Measurements from ENCODE around the gene ADCY4. TPM values are rescaled to one million over a fixed set of nuclear protein-coding genes. Genes with fewer than 3 reads are reported as not detected.

ADCY4 gene
- total RNA-seq, 2 experiments from 2014 or later, result 2.0 to 3.4 TPM

- no peaks in the 10 kb centered on the region for H3K9me2 ChIP-seq (ENCODE audit: insufficient read depth, low read length)
- H2AFZ ChIP-seq (ENCODE audit: low read length), result no peak overlapping the region
- ChIA-PET POLR2A (interaction anchor here (0.9 kb wide), 1 partner anchor 44 kb away, joined by 4 read pairs; no protein-coding TSS in a partner anchor), CTCF (ENCODE audit: unreplicated experiment) (interaction anchor here (0.9 kb wide), 1 partner anchor 15 kb away, joined by 3 read pairs; no protein-coding TSS in a partner anchor)
- peaks cover 28% of the 10 kb centered on the region for H3K36me3 ChIP-seq (ENCODE audit: insufficient read depth, low read length)
- no peaks in the 10 kb centered on the region for H3K4me1 ChIP-seq (ENCODE audit: insufficient read depth, low read length, poor library complexity, severe bottlenecking)
- TF ChIP-seq CTCF (conservative IDR thresholded peaks at IDR 0.05; ENCODE audit: low read length), result no peak
- TF ChIP-seq EZH2phosphoT487 (IDR thresholded peaks at IDR 0.05; ENCODE audit: borderline replicate concordance, low read depth, low read length), result no peak
- no TSS peak for BruUV-seq (replicated peaks)
- no peaks in the 10 kb centered on the region for H4K20me1 ChIP-seq (ENCODE audit: insufficient read depth, low read length)
- H3K79me2 ChIP-seq (ENCODE audit: insufficient read depth, low read depth, low read length), result no peaks in the 10 kb centered on the region
- no peak overlapping the region for H3K4me2 ChIP-seq (ENCODE audit: low read length)
- DNase-seq (ENCODE audit: low spot score), result no peak
- intact Hi-C loops (cut with micrococcal nuclease; ENCODE audit: unreplicated experiment), result no loop called here
- no peaks in the 10 kb centered on the region for H3K9me3 ChIP-seq (ENCODE audit: low read length)
- H3K4me3 ChIP-seq (ENCODE audit: low read depth, low read length, poor library complexity, severe bottlenecking), result no peak overlapping the region
- H3K27ac ChIP-seq (ENCODE audit: low read depth, low read length, poor library complexity, severe bottlenecking), result no peak overlapping the region
These were observed 44.1 kb downstream of the ADCY4 start for GRCh38 chr14:24290746-24291145.

GRCh38 chr14:24289649-24290280 is 45.1 kb downstream of the ADCY4 start:
- intact Hi-C loops (cut with micrococcal nuclease; ENCODE audit: unreplicated experiment), result no loop called here
- Histone ChIP-seq H3K36me3 (ENCODE audit: insufficient read depth, low read length) (peaks cover 20% of the 10 kb centered on the region), H2AFZ (ENCODE audit: low read length) (no peak overlapping the region), H3K4me2 (ENCODE audit: low read length) (no peak overlapping the region), H3K4me1 (ENCODE audit: insufficient read depth, low read length, poor library complexity, severe bottlenecking) (no peaks in the 10 kb centered on the region), H3K27ac (ENCODE audit: low read depth, low read length, poor library complexity, severe bottlenecking) (no peak overlapping the region), H3K4me3 (ENCODE audit: low read depth, low read length, poor library complexity, severe bottlenecking) (no peak overlapping the region), H3K79me2 (ENCODE audit: insufficient read depth, low read depth, low read length) (no peaks in the 10 kb centered on the region), H3K9me2 (ENCODE audit: insufficient read depth, low read length) (no peaks in the 10 kb centered on the region), H3K9me3 (ENCODE audit: low read length) (no peaks in the 10 kb centered on the region), H4K20me1 (ENCODE audit: insufficient read depth, low read length) (no peaks in the 10 kb centered on the region)
- no peak for DNase-seq (ENCODE audit: low spot score)
- ChIA-PET CTCF (ENCODE audit: unreplicated experiment) (interaction anchor here (0.9 kb wide), 1 partner anchor 14 kb away, joined by 3 read pairs; no protein-coding TSS in a partner anchor), POLR2A (interaction anchor here (0.9 kb wide), 1 partner anchor 43 kb away, joined by 4 read pairs; no protein-coding TSS in a partner anchor)
- TF ChIP-seq CTCF (conservative IDR thresholded peaks at IDR 0.05; ENCODE audit: low read length) (no peak), EZH2phosphoT487 (IDR thresholded peaks at IDR 0.05; ENCODE audit: borderline replicate concordance, low read depth, low read length) (no peak)
- no TSS peak for BruUV-seq (replicated peaks)

GRCh38 chr14:24286996-24287395 is 47.9 kb downstream of the ADCY4 start:
- intact Hi-C loops (cut with micrococcal nuclease; ENCODE audit: unreplicated experiment), result no loop called here
- Histone ChIP-seq H3K27ac (ENCODE audit: low read depth, low read length, poor library complexity, severe bottlenecking) (no peak overlapping the region), H2AFZ (ENCODE audit: low read length) (no peak overlapping the region), H3K9me3 (ENCODE audit: low read length) (no peaks in the 10 kb centered on the region), H4K20me1 (ENCODE audit: insufficient read depth, low read length) (no peaks in the 10 kb centered on the region), H3K4me1 (ENCODE audit: insufficient read depth, low read length, poor library complexity, severe bottlenecking) (no peaks in the 10 kb centered on the region), H3K36me3 (ENCODE audit: insufficient read depth, low read length) (peaks cover 20% of the 10 kb centered on the region), H3K4me2 (ENCODE audit: low read length) (no peak overlapping the region), H3K9me2 (ENCODE audit: insufficient read depth, low read length) (no peaks in the 10 kb centered on the region), H3K4me3 (ENCODE audit: low read depth, low read length, poor library complexity, severe bottlenecking) (no peak overlapping the region), H3K79me2 (ENCODE audit: insufficient read depth, low read depth, low read length) (no peaks in the 10 kb centered on the region)
- no TSS peak for BruUV-seq (replicated peaks)
- TF ChIP-seq CTCF (conservative IDR thresholded peaks at IDR 0.05; ENCODE audit: low read length), result no peak
- TF ChIP-seq EZH2phosphoT487 (IDR thresholded peaks at IDR 0.05; ENCODE audit: borderline replicate concordance, low read depth, low read length), result no peak
- ChIA-PET POLR2A (no interaction called here), CTCF (ENCODE audit: unreplicated experiment) (no interaction called here)
- DNase-seq (ENCODE audit: low spot score), result no peak
